Right lobe of liver (tissue), 4 donors: ENCODE results near the gene ATXN10.

Experiments
- POLR2A ChIP-seq: fragments of 450-650 bp; IDR thresholded peaks from one replicate; pipeline ENCODE4 v1.6.1; 2017; ENCODE audit warnings: antibody characterized with exemption, mild to moderate bottlenecking
- TF ChIP-seq, protein P1 (sequence below), 4 donors: fragments of 200-600 bp in 3 of 4; fragments of 450-650 bp in 1 of 4; IDR thresholded peaks; one replicate each; pipeline versions ENCODE4 v1.5.1 to v1.8.0; 2016 to 2022; ENCODE audit warnings: antibody characterized with exemption in 4 of 4, mild to moderate bottlenecking in 2 of 4
- donor health status: DM: no; HTN: no; CAD: no.
- donor health status: DM: no; HTN: no; CAD: no.
- donor health status: DM: no; HTN: yes; CAD: no.

DNA sequence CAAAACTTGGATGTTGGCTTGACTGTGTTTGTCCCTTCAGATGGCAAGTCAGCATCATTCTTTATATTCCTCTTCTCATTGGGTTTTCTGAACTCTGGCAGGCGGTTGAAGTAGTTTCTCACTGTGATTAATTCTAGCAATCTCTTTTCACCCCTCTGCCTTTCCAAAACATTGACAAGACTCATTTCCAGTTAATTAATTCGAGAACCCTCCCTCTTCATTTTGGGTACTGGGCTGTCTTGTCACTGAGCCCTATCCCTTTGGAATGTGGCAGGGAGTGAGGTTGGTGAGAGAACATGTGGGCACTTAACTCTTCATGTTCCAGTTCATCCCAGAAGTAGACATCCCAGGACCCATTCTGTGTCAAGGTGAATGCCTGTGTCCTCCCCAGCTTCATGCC lies 172.4 kb downstream of the ATXN10 start:
- no peak for TF ChIP-seq POLR2A
- TF ChIP-seq, protein P1, sequence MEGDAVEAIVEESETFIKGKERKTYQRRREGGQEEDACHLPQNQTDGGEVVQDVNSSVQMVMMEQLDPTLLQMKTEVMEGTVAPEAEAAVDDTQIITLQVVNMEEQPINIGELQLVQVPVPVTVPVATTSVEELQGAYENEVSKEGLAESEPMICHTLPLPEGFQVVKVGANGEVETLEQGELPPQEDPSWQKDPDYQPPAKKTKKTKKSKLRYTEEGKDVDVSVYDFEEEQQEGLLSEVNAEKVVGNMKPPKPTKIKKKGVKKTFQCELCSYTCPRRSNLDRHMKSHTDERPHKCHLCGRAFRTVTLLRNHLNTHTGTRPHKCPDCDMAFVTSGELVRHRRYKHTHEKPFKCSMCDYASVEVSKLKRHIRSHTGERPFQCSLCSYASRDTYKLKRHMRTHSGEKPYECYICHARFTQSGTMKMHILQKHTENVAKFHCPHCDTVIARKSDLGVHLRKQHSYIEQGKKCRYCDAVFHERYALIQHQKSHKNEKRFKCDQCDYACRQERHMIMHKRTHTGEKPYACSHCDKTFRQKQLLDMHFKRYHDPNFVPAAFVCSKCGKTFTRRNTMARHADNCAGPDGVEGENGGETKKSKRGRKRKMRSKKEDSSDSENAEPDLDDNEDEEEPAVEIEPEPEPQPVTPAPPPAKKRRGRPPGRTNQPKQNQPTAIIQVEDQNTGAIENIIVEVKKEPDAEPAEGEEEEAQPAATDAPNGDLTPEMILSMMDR (IDR thresholded peaks at IDR 0.05): no peak
